SK-N-SH treated with all-trans-retinoic acid at 6 μM for 48 hours (cell line): ENCODE results near the gene NXPE1.

Source experiments
- GLIS3 ChIP-seq: fragments of 250-450 bp; sonication (Bioruptor Pico); IDR thresholded peaks from 2 replicates; pipeline ENCODE4 v1.5.0; 2020; ENCODE audit warnings: mild to moderate bottlenecking, moderate library complexity
- ISL1 ChIP-seq: fragments of 250-450 bp; sonication (Bioruptor Pico); IDR thresholded peaks from 2 replicates; pipeline ENCODE4 v2.1.2; 2022; ENCODE audit warnings: mild to moderate bottlenecking, moderate library complexity
- OSR1 ChIP-seq: fragments of 250-450 bp; sonication (Bioruptor Pico); IDR thresholded peaks from 2 replicates; pipeline ENCODE4 v1.8.0; 2022; ENCODE audit warnings: moderate library complexity, mild to moderate bottlenecking, inconsistent platforms
- PATZ1 ChIP-seq: fragments of 250-450 bp; sonication (Bioruptor Pico); IDR thresholded peaks from 2 replicates; pipeline ENCODE4 v1.8.0; 2020; ENCODE audit warnings: mild to moderate bottlenecking, moderate library complexity, borderline replicate concordance
- POU6F1 ChIP-seq: fragments of 250-450 bp; sonication (Bioruptor Pico); IDR thresholded peaks from 2 replicates; pipeline ENCODE4 v1.8.0; 2021; ENCODE audit warnings: low read depth, mild to moderate bottlenecking, moderate library complexity, borderline replicate concordance
- RARB ChIP-seq: fragments of 250-450 bp; sonication (Bioruptor Pico); IDR thresholded peaks from 2 replicates; pipeline ENCODE4 v1.8.0; 2021; ENCODE audit warnings: mild to moderate bottlenecking, moderate library complexity
- SNAI2 ChIP-seq: fragments of 250-450 bp; sonication (Bioruptor Pico); IDR thresholded peaks from 2 replicates; pipeline ENCODE4 v1.5.0; 2020; ENCODE audit warnings: mild to moderate bottlenecking, moderate library complexity
- TCF4 ChIP-seq: fragments of 250-450 bp; sonication (Bioruptor Pico); IDR thresholded peaks from 2 replicates; pipeline ENCODE4 v1.8.0; 2021; ENCODE audit warnings: mild to moderate bottlenecking, moderate library complexity, borderline replicate concordance
- ZFP30 ChIP-seq: fragments of 450-650 bp; formaldehyde crosslinking; IDR thresholded peaks from 2 replicates; pipeline ENCODE4 v1.5.0; 2022; ENCODE audit warnings: mild to moderate bottlenecking, moderate library complexity

DNA sequence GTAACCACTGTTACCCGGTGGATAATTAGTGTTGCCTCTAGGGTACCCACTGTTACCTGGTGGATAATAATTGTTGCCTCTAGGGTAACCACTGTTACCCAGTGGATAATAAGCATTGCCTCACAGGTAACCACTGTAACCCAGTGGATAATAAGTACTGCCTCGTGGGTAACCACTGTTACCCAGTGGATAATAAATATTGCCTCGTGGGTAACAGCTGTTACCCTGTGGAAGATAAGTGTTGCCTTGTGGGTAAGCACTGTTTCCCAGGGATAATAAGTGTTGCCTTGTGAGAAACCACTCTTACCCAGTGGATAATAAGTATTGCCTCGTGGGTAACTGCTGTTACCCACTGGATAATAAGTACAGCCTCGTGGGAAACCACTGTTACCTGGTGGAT is 45.2 kb upstream of the NXPE1 start:
- TF ChIP-seq TCF4 (CRISPR knock-in tag) (no peak), ZFP30 (CRISPR knock-in tag) (no peak), POU6F1 (no peak), RARB (CRISPR knock-in tag) (no peak), PATZ1 (CRISPR knock-in tag) (no peak), ISL1 (CRISPR knock-in tag) (no peak), OSR1 (CRISPR knock-in tag) (no peak), SNAI2 (CRISPR knock-in tag) (no peak), GLIS3 (no peak)
